Sigmoid colon (tissue), 7 donors: ENCODE data around the gene RALGDS. TPM values are rescaled to one million over a fixed set of nuclear protein-coding genes. Genes with fewer than 3 reads are reported as not detected.

Experiments used
- DNase-seq: peaks from one replicate; pipeline ENCODE4 v3.0.0-alpha.2; 2019
- H3K27ac ChIP-seq, 4 donors: fragments of 200-600 bp; sonication (generic); one replicate each; pipeline ENCODE4 v1.5.1; 2016 to 2019; ENCODE audit warnings: mild to moderate bottlenecking in 1 of 4
- H3K27me3 ChIP-seq, 3 donors: fragments of 200-600 bp; sonication (generic); one replicate each; pipeline ENCODE4 v1.5.1; 2019; ENCODE audit warnings: mild to moderate bottlenecking in 1 of 3
- H3K36me3 ChIP-seq, 4 donors: fragments of 200-600 bp; sonication (generic); one replicate each; pipeline ENCODE4 v1.5.1; 2016 to 2019
- H3K4me1 ChIP-seq, 4 donors: fragments of 200-600 bp; sonication (generic); one replicate each; pipeline ENCODE4 v1.5.1; 2017 to 2019
- H3K4me3 ChIP-seq, 4 donors: fragments of 200-600 bp; sonication (generic); one replicate each; pipeline ENCODE4 v1.5.1; 2017 to 2019; ENCODE audit warnings: mild to moderate bottlenecking in 2 of 4, moderate library complexity in 1 of 4
- H3K9me3 ChIP-seq, 4 donors: fragments of 200-600 bp in 3 of 4; sonication (generic) in 3 of 4; one replicate each; pipeline versions ENCODE4 v1.5.1 to v1.6.1; 2013 to 2019
- EP300 ChIP-seq, 4 donors: sonication (generic); formaldehyde crosslinking; IDR thresholded peaks; one replicate each; pipeline ENCODE4 v1.6.1; 2017; ENCODE audit warnings: antibody characterized with exemption in 4 of 4
- POLR2A ChIP-seq, 2 donors: fragments of 450-650 bp; IDR thresholded peaks; one replicate each; pipeline ENCODE4 v1.6.1; 2016; ENCODE audit warnings: antibody characterized with exemption in 2 of 2, mild to moderate bottlenecking in 2 of 2, moderate library complexity in 2 of 2
- POLR2AphosphoS5 ChIP-seq, 4 donors: sonication (generic); formaldehyde crosslinking; IDR thresholded peaks; one replicate each; pipeline ENCODE4 v1.6.1; 2017; ENCODE audit warnings: antibody characterized with exemption in 4 of 4
- WGBS, 2 donors: extraction: QIAGEN DNeasy Blood & Tissue Kit; methylation state at CpG; one replicate each; pipeline ENCODE4 v1.1.7; 2013; 5-methylcytosine and 5-hydroxymethylcytosine counted together
- intact Hi-C: fragments of 100-400 bp; cut with DNase I; formaldehyde crosslinking; loops from one replicate; pipeline ENCODE4 v1.15.1; 2023
- polyA plus RNA-seq, 3 donors: library from polyadenylated mRNA; stranded (reverse); fragments of 200-250 nt; gene quantifications; one replicate each; pipeline ENCODE4 v1.2.3, GENCODE V29; 2013
- total RNA-seq, 4 donors: library from RNA; depleted of rRNA; stranded (reverse); fragments of >200 nt; gene quantifications; one replicate each; pipeline ENCODE4 v1.1.0, GENCODE V29; 2016
- TF ChIP-seq, protein P1 (sequence below), 4 experiments: fragments of 450-650 bp in 3 of 4; fragments of 200-600 bp in 1 of 4; IDR thresholded peaks; one replicate each; pipeline ENCODE4 v1.5.1; 2016 to 2019; ENCODE audit warnings: antibody characterized with exemption in 4 of 4, mild to moderate bottlenecking in 3 of 4, moderate library complexity in 2 of 4
- donor health status: healthy with polysubstance abuse.
- donor health status: Bipolar disorder and iron deficiency.
- donor health status: healthy.

RALGDS gene
- total and polyA plus RNA-seq, 7 donors: 27.6 to 52.7 (median 39.6) TPM

- peak in 2 of 4 donors; percentile 43 to 62 for TF ChIP-seq POLR2AphosphoS5 (IDR thresholded peaks at IDR 0.05)
- TF ChIP-seq POLR2A (IDR thresholded peaks at IDR 0.05): no peak
- intact Hi-C loops: no loop called here
- peak; percentile 85 for DNase-seq
- Histone ChIP-seq H3K9me3 (no peaks in the 10 kb centered on the region), H3K36me3 (peaks cover 0 to 6% (median 0%) of the 10 kb centered on the region in 4 donors), H3K4me1 (peaks cover 0 to 34% (median 24%) of the 10 kb centered on the region in 4 donors), H3K27ac (peak within 1 kb of the TSS; percentile 59 to 80 (median 66)), H3K4me3 (peak within 1 kb of the TSS; percentile 53 to 72 (median 66)), H3K27me3 (no peaks in the 10 kb centered on the region)
- 1 to 2% methylated on average over 56 of the region's 56 CpGs for WGBS, 2 donors
These were observed 42.6 kb upstream of the RALGDS start, which contains the start of gene GBGT1 for GRCh38 chr9:133163504-133164172. Gene GBGT1, minus strand, starts transcription at chr9:133163914. Its CDS starts 1,502 bp downstream, at chr9:133162412.

- Histone ChIP-seq H3K36me3 (peaks cover 0 to 6% (median 0%) of the 10 kb centered on the region in 4 donors), H3K27ac (peak overlapping the region; percentile 59 to 80 (median 66)), H3K4me1 (peaks cover 0 to 34% (median 24%) of the 10 kb centered on the region in 4 donors), H3K27me3 (no peaks in the 10 kb centered on the region), H3K9me3 (no peaks in the 10 kb centered on the region), H3K4me3 (peak overlapping the region; percentile 53 to 72 (median 66))
- TF ChIP-seq POLR2AphosphoS5 (IDR thresholded peaks at IDR 0.05) (no peak), POLR2A (IDR thresholded peaks at IDR 0.05) (no peak), EP300 (IDR thresholded peaks at IDR 0.05) (no peak)
- TF ChIP-seq, protein P1, sequence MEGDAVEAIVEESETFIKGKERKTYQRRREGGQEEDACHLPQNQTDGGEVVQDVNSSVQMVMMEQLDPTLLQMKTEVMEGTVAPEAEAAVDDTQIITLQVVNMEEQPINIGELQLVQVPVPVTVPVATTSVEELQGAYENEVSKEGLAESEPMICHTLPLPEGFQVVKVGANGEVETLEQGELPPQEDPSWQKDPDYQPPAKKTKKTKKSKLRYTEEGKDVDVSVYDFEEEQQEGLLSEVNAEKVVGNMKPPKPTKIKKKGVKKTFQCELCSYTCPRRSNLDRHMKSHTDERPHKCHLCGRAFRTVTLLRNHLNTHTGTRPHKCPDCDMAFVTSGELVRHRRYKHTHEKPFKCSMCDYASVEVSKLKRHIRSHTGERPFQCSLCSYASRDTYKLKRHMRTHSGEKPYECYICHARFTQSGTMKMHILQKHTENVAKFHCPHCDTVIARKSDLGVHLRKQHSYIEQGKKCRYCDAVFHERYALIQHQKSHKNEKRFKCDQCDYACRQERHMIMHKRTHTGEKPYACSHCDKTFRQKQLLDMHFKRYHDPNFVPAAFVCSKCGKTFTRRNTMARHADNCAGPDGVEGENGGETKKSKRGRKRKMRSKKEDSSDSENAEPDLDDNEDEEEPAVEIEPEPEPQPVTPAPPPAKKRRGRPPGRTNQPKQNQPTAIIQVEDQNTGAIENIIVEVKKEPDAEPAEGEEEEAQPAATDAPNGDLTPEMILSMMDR (IDR thresholded peaks at IDR 0.05): no peak
- intact Hi-C loops: no loop called here
- WGBS, 2 donors: 46 to 48% methylated on average over 54 of the region's 54 CpGs
- DNase-seq: peak; percentile 67
These were observed 41.9 kb upstream of the RALGDS start for GRCh38 chr9:133162861-133163503.

DNA sequence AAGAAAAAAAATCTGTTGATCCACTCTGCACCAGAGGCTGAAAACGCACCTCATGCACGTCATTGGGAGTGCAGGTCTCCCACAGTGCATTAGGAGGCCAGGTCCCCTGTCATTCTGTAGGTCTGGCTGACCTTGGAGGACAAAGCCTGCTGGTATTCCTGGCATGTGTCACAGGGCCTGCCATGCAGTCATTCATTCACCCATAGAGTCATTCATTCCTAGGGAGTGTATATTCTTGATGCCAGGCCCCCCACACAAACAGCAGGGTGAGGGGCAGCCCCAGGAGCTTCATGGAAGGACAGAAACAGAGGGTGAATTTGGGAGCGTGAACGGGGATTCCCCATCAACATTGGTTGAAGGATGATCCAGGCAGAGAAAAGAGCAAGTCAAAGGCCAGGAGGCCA, 40.5 kb upstream of the RALGDS start:
- no peak for TF ChIP-seq POLR2AphosphoS5 (IDR thresholded peaks at IDR 0.05)
- intact Hi-C loops: no loop called here
- Histone ChIP-seq H3K4me1 (peaks cover 0 to 34% (median 24%) of the 10 kb centered on the region in 4 donors), H3K9me3 (no peaks in the 10 kb centered on the region), H3K27ac (peak overlapping the region in 2 of 4 donors; percentile 18 to 51), H3K4me3 (no peak overlapping the region), H3K36me3 (peaks cover 0 to 6% (median 0%) of the 10 kb centered on the region in 4 donors), H3K27me3 (no peaks in the 10 kb centered on the region)
- 73 to 77% methylated on average over 4 of the region's 4 CpGs for WGBS, 2 donors
- no peak for DNase-seq

DNA sequence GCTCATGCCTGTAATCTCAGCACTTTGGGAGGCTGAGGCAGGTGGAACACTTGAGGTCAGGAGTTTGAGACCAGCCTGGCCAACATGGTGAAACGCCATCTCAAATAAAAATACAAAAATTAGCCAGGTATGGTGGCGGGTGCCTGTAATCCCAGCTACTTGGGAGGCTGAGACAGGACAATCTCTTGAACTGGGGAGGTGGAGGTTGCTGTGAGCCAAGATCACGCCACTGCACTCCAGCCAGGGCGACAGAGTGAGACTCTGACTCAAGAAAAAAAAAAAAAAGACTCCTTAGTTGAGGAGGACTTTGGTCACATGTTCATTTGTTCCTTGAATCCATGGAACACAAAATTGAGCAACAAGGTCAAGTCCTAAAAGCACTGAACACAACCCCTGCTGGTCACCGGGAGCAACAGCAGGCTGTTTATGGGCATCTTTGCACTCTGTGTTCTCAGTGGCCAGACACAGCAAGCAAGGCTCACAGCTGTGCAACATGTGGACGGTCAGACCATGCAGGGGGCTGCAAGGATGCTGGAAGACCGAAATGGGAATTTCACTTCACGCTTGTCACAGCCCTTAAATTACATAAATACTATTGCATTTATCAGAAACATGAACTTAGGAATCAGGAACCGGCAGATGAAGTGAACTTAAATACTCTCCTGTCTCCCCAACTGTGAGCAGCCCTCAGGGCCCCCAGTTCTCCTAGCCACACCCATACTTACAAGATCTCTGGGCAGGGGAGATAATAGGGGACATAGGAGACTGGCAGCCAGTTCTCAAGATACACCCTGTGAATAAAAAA, 39.9 kb upstream of the RALGDS start:
- Histone ChIP-seq H3K9me3 (no peaks in the 10 kb centered on the region), H3K4me3 (no peak overlapping the region), H3K27me3 (no peaks in the 10 kb centered on the region), H3K36me3 (peaks cover 0 to 6% (median 0%) of the 10 kb centered on the region in 4 donors), H3K4me1 (peaks cover 0 to 34% (median 24%) of the 10 kb centered on the region in 4 donors), H3K27ac (peak overlapping the region in 3 of 4 donors; percentile 51 to 63 (median 53))
- 42 to 63% methylated on average over 9 of the region's 9 CpGs for WGBS, 2 donors
- peak; percentile 91 for DNase-seq
- intact Hi-C loops: no loop called here
- TF ChIP-seq POLR2A (IDR thresholded peaks at IDR 0.05) (no peak), EP300 (IDR thresholded peaks at IDR 0.05) (no peak), POLR2AphosphoS5 (IDR thresholded peaks at IDR 0.05) (peak in 1 of 4 donors; percentile 58)
- TF ChIP-seq, protein P1 (IDR thresholded peaks at IDR 0.05): peak; percentile 52 to 73 (median 56)

DNA sequence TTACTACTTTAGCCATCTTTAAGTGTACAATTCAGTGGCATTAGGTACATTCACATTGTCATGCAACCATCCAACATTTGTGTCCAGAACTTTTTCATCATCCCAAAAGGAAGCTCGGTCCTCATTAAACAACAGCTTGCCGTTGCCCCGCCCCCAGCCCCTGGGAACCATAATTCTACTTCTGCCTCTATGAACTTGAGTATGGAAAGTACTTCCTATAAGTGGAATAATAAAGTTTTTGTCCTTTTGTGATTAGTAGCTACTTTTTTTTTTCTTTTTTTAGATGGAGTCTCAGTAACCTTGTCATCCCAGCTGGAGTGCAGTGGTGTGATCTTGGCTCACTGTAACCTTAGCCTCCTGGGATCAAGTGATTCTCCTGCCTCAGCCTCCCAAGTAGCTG, 37.7 kb upstream of the RALGDS start:
- TF ChIP-seq, protein P1 (IDR thresholded peaks at IDR 0.05): no peak
- TF ChIP-seq POLR2A (IDR thresholded peaks at IDR 0.05) (no peak), EP300 (IDR thresholded peaks at IDR 0.05) (no peak), POLR2AphosphoS5 (IDR thresholded peaks at IDR 0.05) (no peak)
- Histone ChIP-seq H3K36me3 (peaks cover 0 to 6% (median 0%) of the 10 kb centered on the region in 4 donors), H3K27ac (no peak overlapping the region), H3K9me3 (no peaks in the 10 kb centered on the region), H3K27me3 (no peaks in the 10 kb centered on the region), H3K4me3 (no peak overlapping the region), H3K4me1 (peaks cover 0 to 24% (median 19%) of the 10 kb centered on the region in 4 donors)
- DNase-seq: peak; percentile 43
- intact Hi-C loops: no loop called here
- 83 to 91% methylated on average over 3 of the region's 3 CpGs for WGBS, 2 donors
